Keratinocyte (primary cell): Measurements from ENCODE around the gene RPUSD3. TPM values are rescaled to one million over a fixed set of nuclear protein-coding genes. Genes with fewer than 3 reads are reported as not detected.

Source experiments
- DNase-seq: peaks from one replicate; pipeline ENCODE4 v3.0.0-alpha.2; 2011; ENCODE audit warnings: low read depth, missing footprints, low spot score
- FAIRE-seq: peaks from 2 replicates; lab custom pipeline; 2011; peaks lifted over from hg19 to GRCh38; lab: Jason Lieb, UNC
- H2AFZ ChIP-seq: 2 replicates; pipeline ENCODE4 v1.6.0; 2012; ENCODE audit warnings: low read length, control low read depth, inconsistent platforms; ENCODE audit not compliant: control insufficient read depth
- H3K27ac ChIP-seq: 2 replicates; pipeline ENCODE4 v1.5.1; 2011; ENCODE audit warnings: low read length; ENCODE audit not compliant: control insufficient read depth, insufficient read depth
- H3K27me3 ChIP-seq: 3 replicates; pipeline ENCODE4 v1.6.0; 2011; ENCODE audit warnings: low read length; ENCODE audit not compliant: control insufficient read depth, insufficient read depth; ENCODE audit errors: extremely low read depth
- H3K36me3 ChIP-seq, 2 experiments: 2 replicates in 1 of 2; 3 replicates in 1 of 2; pipeline ENCODE4 v1.5.1; 2011; ENCODE audit warnings: low read length in 2 of 2, mild to moderate bottlenecking in 1 of 2; ENCODE audit not compliant: control insufficient read depth in 2 of 2, insufficient read depth in 2 of 2; ENCODE audit errors: extremely low read depth in 1 of 2
- H3K4me1 ChIP-seq: 3 replicates; pipeline ENCODE4 v1.5.1; 2011; ENCODE audit warnings: low read length; ENCODE audit not compliant: control insufficient read depth, insufficient read depth; ENCODE audit errors: extremely low read depth
- H3K4me2 ChIP-seq: 3 replicates; pipeline ENCODE4 v1.6.0; 2011; ENCODE audit warnings: low read depth, low read length; ENCODE audit not compliant: control insufficient read depth, insufficient read depth; ENCODE audit errors: extremely low read depth
- H3K4me3 ChIP-seq, 3 experiments: fragments of 200-600 bp in 1 of 3; sonication (generic) in 1 of 3; 2 replicates in 2 of 3; 3 replicates in 1 of 3; pipeline ENCODE4 v1.5.1; 2011 to 2016; ENCODE audit warnings: low read length in 3 of 3, mild to moderate bottlenecking in 3 of 3, control low read depth in 2 of 3, inconsistent platforms in 1 of 3, low read depth in 1 of 3, mixed read lengths in 1 of 3, mixed run types in 1 of 3, moderate library complexity in 1 of 3; ENCODE audit not compliant: control insufficient read depth in 2 of 3, insufficient read depth in 2 of 3; ENCODE audit errors: extremely low read depth in 1 of 3
- H3K79me2 ChIP-seq: 2 replicates; pipeline ENCODE4 v1.6.0; 2012; ENCODE audit warnings: low read length; ENCODE audit not compliant: control insufficient read depth, insufficient read depth
- H3K9ac ChIP-seq: 3 replicates; pipeline ENCODE4 v1.6.0; 2011; ENCODE audit warnings: low read length; ENCODE audit not compliant: control insufficient read depth, insufficient read depth; ENCODE audit errors: extremely low read depth
- H3K9me1 ChIP-seq: 3 replicates; pipeline ENCODE4 v1.6.0; 2011; ENCODE audit warnings: low read length; ENCODE audit not compliant: control insufficient read depth, insufficient read depth; ENCODE audit errors: extremely low read depth
- H3K9me3 ChIP-seq: 2 replicates; pipeline ENCODE4 v1.5.1; 2012; ENCODE audit warnings: low read depth, low read length; ENCODE audit not compliant: control insufficient read depth
- H4K20me1 ChIP-seq: 3 replicates; pipeline ENCODE4 v1.6.0; 2011; ENCODE audit warnings: low read length; ENCODE audit not compliant: control insufficient read depth, insufficient read depth; ENCODE audit errors: extremely low read depth
- CTCF ChIP-seq, 3 experiments: IDR thresholded peaks in 1 of 3; conservative IDR thresholded peaks in 1 of 3; optimal IDR thresholded peaks in 1 of 3; 2 replicates in 2 of 3; 3 replicates in 1 of 3; pipeline versions ENCODE3 to v1.5.1; 2011; ENCODE audit warnings: low read length in 3 of 3, mild to moderate bottlenecking in 3 of 3, moderate library complexity in 2 of 3, control low read depth in 1 of 3, inconsistent platforms in 1 of 3; ENCODE audit not compliant: insufficient read depth in 2 of 3; ENCODE audit errors: extremely low read depth in 1 of 3
- EZH2 ChIP-seq: IDR thresholded peaks from one replicate; pipeline ENCODE4 v1.6.1; 2012; ENCODE audit warnings: inconsistent platforms, mild to moderate bottlenecking, low read length, moderate library complexity
- dilution Hi-C: fragments of 300-500 bp; cut with MboI; formaldehyde crosslinking; loops from one replicate; pipeline ENCODE4 v1.7.0; 2020; ENCODE audit warnings: low sequenced_read_pairs; ENCODE audit not compliant: extremely low pct_ligation_motif_present
- polyA plus RNA-seq, 5 experiments: library from polyadenylated mRNA; depleted of rRNA in 3 of 5; stranded (reverse) in 3 of 5; stranded (forward) in 1 of 5; unstranded in 1 of 5; fragments of >200 nt; gene quantifications; 1 replicate in 1 of 5; 2 replicates in 3 of 5; 3 replicates in 1 of 5; pipeline versions ENCODE4 v1.2.1 to v1.2.3, GENCODE V29; 2011 to 2012; ENCODE audit warnings: missing spikeins in 2 of 5, low read depth in 1 of 5, low replicate concordance in 1 of 5

RPUSD3 gene
- polyA plus RNA-seq, 1 donor (not counting 4 experiments of a cell fraction or from before 2014, with no cell fraction given) = 31.5 TPM

- FAIRE-seq (no peak), DNase-seq (no peak)
These were observed 44.7 kb upstream of the RPUSD3 start for GRCh38 chr3:9888540-9888939.

GRCh38 chr3:9887480-9887879 lies 43.7 kb upstream of the RPUSD3 start:
- FAIRE-seq = no peak
- peaks cover 24% of the 10 kb centered on the region for H3K4me1 ChIP-seq
- H3K27me3 ChIP-seq = no peaks in the 10 kb centered on the region
- H3K27ac ChIP-seq = no peak overlapping the region
- H4K20me1 ChIP-seq = no peaks in the 10 kb centered on the region
- no peak overlapping the region for H2AFZ ChIP-seq
- no peak overlapping the region for H3K9ac ChIP-seq
- no peak overlapping the region for H3K4me3 ChIP-seq
- peaks cover 19% of the 10 kb centered on the region for H3K79me2 ChIP-seq
- dilution Hi-C loops = no loop called here
- no peak for DNase-seq
- no peaks in the 10 kb centered on the region for H3K9me1 ChIP-seq
- TF ChIP-seq CTCF (optimal IDR thresholded peaks at IDR 0.05 in 1 of 3, IDR thresholded peaks at IDR 0.05 in 1 of 3, conservative IDR thresholded peaks at IDR 0.05 in 1 of 3; ENCODE audit: extremely low read depth in 1 of 3, insufficient read depth in 2 of 3, low read length in 3 of 3) (no peak), EZH2 (no peak)
- no peaks in the 10 kb centered on the region for H3K9me3 ChIP-seq
- peaks cover 3 to 5% of the 10 kb centered on the region in 2 experiments for H3K36me3 ChIP-seq
- H3K4me2 ChIP-seq = no peak overlapping the region

More at GRCh38 chr3:9888540-9888939, 44.7 kb upstream of the RPUSD3 start:
- H2AFZ ChIP-seq = no peak overlapping the region
- no peak overlapping the region for H3K4me2 ChIP-seq
- no peaks in the 10 kb centered on the region for H3K27me3 ChIP-seq
- H4K20me1 ChIP-seq = no peaks in the 10 kb centered on the region
- peaks cover 4 to 12% of the 10 kb centered on the region in 2 experiments for H3K36me3 ChIP-seq
- H3K4me1 ChIP-seq = peaks cover 23% of the 10 kb centered on the region
- no peak for TF ChIP-seq CTCF (optimal IDR thresholded peaks at IDR 0.05 in 1 of 3, IDR thresholded peaks at IDR 0.05 in 1 of 3, conservative IDR thresholded peaks at IDR 0.05 in 1 of 3; ENCODE audit: extremely low read depth in 1 of 3, insufficient read depth in 2 of 3, low read length in 3 of 3)
- no peak for TF ChIP-seq EZH2
- peaks cover 25% of the 10 kb centered on the region for H3K79me2 ChIP-seq
- H3K27ac ChIP-seq = no peak overlapping the region
- H3K4me3 ChIP-seq = no peak overlapping the region
- no peaks in the 10 kb centered on the region for H3K9me1 ChIP-seq
- H3K9ac ChIP-seq = no peak overlapping the region
- dilution Hi-C loops = no loop called here
- H3K9me3 ChIP-seq = no peaks in the 10 kb centered on the region
